Mesendoderm (in vitro differentiated cells): ENCODE data around the gene PRRC2A.
A peak's percentile ranks its signal among the peaks of the same experiment; 100 is the strongest.

Experiments used
- DNase-seq: peaks from one replicate; pipeline ENCODE4 v3.0.0; 2013
- H2AK5ac ChIP-seq: 2 replicates; pipeline ENCODE4 v1.6.1; 2013; ENCODE audit warnings: low read length, inconsistent platforms
- H2BK120ac ChIP-seq: 2 replicates; pipeline ENCODE4 v1.6.1; 2013; ENCODE audit warnings: low read depth, mild to moderate bottlenecking, low read length, moderate library complexity, mixed read lengths
- H2BK15ac ChIP-seq: replicated peaks from 2 replicates; pipeline ENCODE4 v1.6.1; 2013; ENCODE audit warnings: low read depth, mild to moderate bottlenecking, moderate library complexity
- H2BK5ac ChIP-seq: 2 replicates; pipeline ENCODE4 v1.6.1; 2013; ENCODE audit warnings: low read length, inconsistent platforms
- H3K18ac ChIP-seq: 2 replicates; pipeline ENCODE4 v1.6.1; 2013; ENCODE audit warnings: mild to moderate bottlenecking, low read length, mixed read lengths
- H3K23ac ChIP-seq: one replicate; pipeline ENCODE4 v1.6.1; 2013; ENCODE audit warnings: low read length
- H3K27ac ChIP-seq: 2 replicates; pipeline ENCODE4 v1.5.1; 2013; ENCODE audit warnings: low read depth, mild to moderate bottlenecking, inconsistent platforms, low read length, moderate library complexity
- H3K27me3 ChIP-seq: 2 replicates; pipeline ENCODE4 v1.6.1; 2013; ENCODE audit warnings: low read length, control low read depth, mild to moderate bottlenecking, inconsistent platforms; ENCODE audit not compliant: insufficient read depth, poor library complexity
- H3K36me3 ChIP-seq: 2 replicates; pipeline ENCODE4 v1.6.1; 2013; ENCODE audit warnings: low read length, inconsistent platforms; ENCODE audit not compliant: control insufficient read depth, insufficient read depth
- H3K4ac ChIP-seq: one replicate; pipeline ENCODE4 v1.6.1; 2013; ENCODE audit warnings: low read depth, mild to moderate bottlenecking, low read length, moderate library complexity
- H3K4me1 ChIP-seq: 2 replicates; pipeline ENCODE4 v1.6.1; 2013; ENCODE audit warnings: low read depth, low read length, inconsistent platforms; ENCODE audit not compliant: control insufficient read depth
- H3K4me2 ChIP-seq: 2 replicates; pipeline ENCODE4 v1.6.1; 2013; ENCODE audit warnings: low read length
- H3K4me3 ChIP-seq: 2 replicates; pipeline ENCODE4 v1.5.1; 2013; ENCODE audit warnings: mild to moderate bottlenecking, low read length
- H3K56ac ChIP-seq: one replicate; pipeline ENCODE4 v1.6.1; 2013; ENCODE audit warnings: low read length
- H3K79me1 ChIP-seq: 2 replicates; pipeline ENCODE4 v1.6.1; 2013; ENCODE audit warnings: low read length, inconsistent platforms
- H3K79me2 ChIP-seq: 2 replicates; pipeline ENCODE4 v1.6.1; 2013; ENCODE audit warnings: mild to moderate bottlenecking, low read length; ENCODE audit not compliant: control insufficient read depth, insufficient read depth
- H3K9ac ChIP-seq: 2 replicates; pipeline ENCODE4 v1.6.1; 2013; ENCODE audit warnings: low read length, inconsistent platforms
- H4K5ac ChIP-seq: one replicate; pipeline ENCODE4 v1.6.1; 2013; ENCODE audit warnings: low read length
- H4K8ac ChIP-seq: one replicate; pipeline ENCODE4 v1.6.1; 2013; ENCODE audit warnings: low read depth, mild to moderate bottlenecking, control low read depth, low read length, moderate library complexity
- WGBS: extraction: QIAGEN DNeasy Blood & Tissue Kit; methylation state at CpG from one replicate; pipeline ENCODE4 v1.1.7; 2013; ENCODE audit warnings: low lambda C conversion rate, missing lambda C conversion rate; ENCODE audit not compliant: insufficient coverage; ENCODE audit errors: extremely low coverage; 5-methylcytosine and 5-hydroxymethylcytosine counted together

The PRRC2A gene

GRCh38 chr6:31575335-31575901 lies 45.1 kb upstream of the PRRC2A start, which contains the start of gene TNF:
Gene TNF (plus strand): TSS chr6:31575565. CDS start chr6:31575742, 177 bp downstream.
- Histone ChIP-seq H4K8ac (no peak within 1 kb of the TSS), H3K4me1 (peaks cover 2% of the 10 kb centered on the region), H2AK5ac (no peak within 1 kb of the TSS), H3K36me3 (no peaks in the 10 kb centered on the region), H3K23ac (no peak within 1 kb of the TSS), H2BK15ac (no peak within 1 kb of the TSS), H3K4me3 (no peak within 1 kb of the TSS), H3K79me1 (no peaks in the 10 kb centered on the region), H4K5ac (no peak within 1 kb of the TSS), H2BK5ac (no peak within 1 kb of the TSS), H3K9ac (no peak within 1 kb of the TSS), H2BK120ac (no peak within 1 kb of the TSS), H3K4me2 (no peak within 1 kb of the TSS), H3K18ac (no peak within 1 kb of the TSS), H3K27me3 (no peaks in the 10 kb centered on the region), H3K4ac (no peak within 1 kb of the TSS), H3K79me2 (no peaks in the 10 kb centered on the region), H3K27ac (no peak within 1 kb of the TSS), H3K56ac (no peak within 1 kb of the TSS)
- DNase-seq: no peak
- WGBS: no CpG with 5 or more reads among the region's 19 CpGs

GRCh38 chr6:31575952-31576685 lies 44.4 kb upstream of the PRRC2A start:
- Histone ChIP-seq H3K79me2 (no peaks in the 10 kb centered on the region), H2BK120ac (no peak overlapping the region), H3K4me3 (no peak overlapping the region), H3K18ac (no peak overlapping the region), H2BK15ac (no peak overlapping the region), H3K56ac (no peak overlapping the region), H3K27ac (no peak overlapping the region), H3K4ac (no peak overlapping the region), H3K79me1 (no peaks in the 10 kb centered on the region), H2AK5ac (no peak overlapping the region), H3K23ac (no peak overlapping the region), H4K8ac (no peak overlapping the region), H3K9ac (no peak overlapping the region), H3K4me2 (no peak overlapping the region), H3K4me1 (peaks cover 2% of the 10 kb centered on the region), H3K36me3 (no peaks in the 10 kb centered on the region), H4K5ac (no peak overlapping the region), H3K27me3 (no peaks in the 10 kb centered on the region), H2BK5ac (no peak overlapping the region)
- DNase-seq: no peak
- 100% methylated on average over 2 of the region's 8 CpGs for WGBS

DNA sequence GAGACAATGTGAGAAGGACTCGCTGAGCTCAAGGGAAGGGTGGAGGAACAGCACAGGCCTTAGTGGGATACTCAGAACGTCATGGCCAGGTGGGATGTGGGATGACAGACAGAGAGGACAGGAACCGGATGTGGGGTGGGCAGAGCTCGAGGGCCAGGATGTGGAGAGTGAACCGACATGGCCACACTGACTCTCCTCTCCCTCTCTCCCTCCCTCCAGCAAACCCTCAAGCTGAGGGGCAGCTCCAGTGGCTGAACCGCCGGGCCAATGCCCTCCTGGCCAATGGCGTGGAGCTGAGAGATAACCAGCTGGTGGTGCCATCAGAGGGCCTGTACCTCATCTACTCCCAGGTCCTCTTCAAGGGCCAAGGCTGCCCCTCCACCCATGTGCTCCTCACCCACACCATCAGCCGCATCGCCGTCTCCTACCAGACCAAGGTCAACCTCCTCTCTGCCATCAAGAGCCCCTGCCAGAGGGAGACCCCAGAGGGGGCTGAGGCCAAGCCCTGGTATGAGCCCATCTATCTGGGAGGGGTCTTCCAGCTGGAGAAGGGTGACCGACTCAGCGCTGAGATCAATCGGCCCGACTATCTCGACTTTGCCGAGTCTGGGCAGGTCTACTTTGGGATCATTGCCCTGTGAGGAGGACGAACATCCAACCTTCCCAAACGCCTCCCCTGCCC lies 43.5 kb upstream of the PRRC2A start:
- Histone ChIP-seq H2AK5ac (peak overlapping the region; percentile 22), H3K23ac (no peak overlapping the region), H4K8ac (no peak overlapping the region), H2BK15ac (no peak overlapping the region), H3K27me3 (no peaks in the 10 kb centered on the region), H4K5ac (no peak overlapping the region), H3K36me3 (no peaks in the 10 kb centered on the region), H3K56ac (no peak overlapping the region), H3K27ac (no peak overlapping the region), H3K4me3 (no peak overlapping the region), H3K18ac (no peak overlapping the region), H3K9ac (no peak overlapping the region), H2BK120ac (no peak overlapping the region), H3K4me2 (no peak overlapping the region), H3K79me2 (no peaks in the 10 kb centered on the region), H3K4me1 (peaks cover 5% of the 10 kb centered on the region), H3K79me1 (no peaks in the 10 kb centered on the region), H3K4ac (no peak overlapping the region), H2BK5ac (no peak overlapping the region)
- no peak for DNase-seq
- no CpG with 5 or more reads among the region's 19 CpGs for WGBS

DNA sequence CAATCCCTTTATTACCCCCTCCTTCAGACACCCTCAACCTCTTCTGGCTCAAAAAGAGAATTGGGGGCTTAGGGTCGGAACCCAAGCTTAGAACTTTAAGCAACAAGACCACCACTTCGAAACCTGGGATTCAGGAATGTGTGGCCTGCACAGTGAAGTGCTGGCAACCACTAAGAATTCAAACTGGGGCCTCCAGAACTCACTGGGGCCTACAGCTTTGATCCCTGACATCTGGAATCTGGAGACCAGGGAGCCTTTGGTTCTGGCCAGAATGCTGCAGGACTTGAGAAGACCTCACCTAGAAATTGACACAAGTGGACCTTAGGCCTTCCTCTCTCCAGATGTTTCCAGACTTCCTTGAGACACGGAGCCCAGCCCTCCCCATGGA lies 42.9 kb upstream of the PRRC2A start:
- no CpG with 5 or more reads among the region's 3 CpGs for WGBS
- Histone ChIP-seq H3K79me2 (no peaks in the 10 kb centered on the region), H3K4me2 (no peak overlapping the region), H3K4ac (no peak overlapping the region), H3K56ac (no peak overlapping the region), H3K4me1 (peaks cover 5% of the 10 kb centered on the region), H3K36me3 (no peaks in the 10 kb centered on the region), H2BK5ac (no peak overlapping the region), H2AK5ac (no peak overlapping the region), H3K27me3 (no peaks in the 10 kb centered on the region), H2BK15ac (no peak overlapping the region), H3K18ac (no peak overlapping the region), H3K4me3 (no peak overlapping the region), H3K79me1 (no peaks in the 10 kb centered on the region), H3K27ac (no peak overlapping the region), H4K5ac (no peak overlapping the region), H4K8ac (no peak overlapping the region), H3K9ac (no peak overlapping the region), H3K23ac (no peak overlapping the region), H2BK120ac (no peak overlapping the region)
- DNase-seq: no peak

DNA sequence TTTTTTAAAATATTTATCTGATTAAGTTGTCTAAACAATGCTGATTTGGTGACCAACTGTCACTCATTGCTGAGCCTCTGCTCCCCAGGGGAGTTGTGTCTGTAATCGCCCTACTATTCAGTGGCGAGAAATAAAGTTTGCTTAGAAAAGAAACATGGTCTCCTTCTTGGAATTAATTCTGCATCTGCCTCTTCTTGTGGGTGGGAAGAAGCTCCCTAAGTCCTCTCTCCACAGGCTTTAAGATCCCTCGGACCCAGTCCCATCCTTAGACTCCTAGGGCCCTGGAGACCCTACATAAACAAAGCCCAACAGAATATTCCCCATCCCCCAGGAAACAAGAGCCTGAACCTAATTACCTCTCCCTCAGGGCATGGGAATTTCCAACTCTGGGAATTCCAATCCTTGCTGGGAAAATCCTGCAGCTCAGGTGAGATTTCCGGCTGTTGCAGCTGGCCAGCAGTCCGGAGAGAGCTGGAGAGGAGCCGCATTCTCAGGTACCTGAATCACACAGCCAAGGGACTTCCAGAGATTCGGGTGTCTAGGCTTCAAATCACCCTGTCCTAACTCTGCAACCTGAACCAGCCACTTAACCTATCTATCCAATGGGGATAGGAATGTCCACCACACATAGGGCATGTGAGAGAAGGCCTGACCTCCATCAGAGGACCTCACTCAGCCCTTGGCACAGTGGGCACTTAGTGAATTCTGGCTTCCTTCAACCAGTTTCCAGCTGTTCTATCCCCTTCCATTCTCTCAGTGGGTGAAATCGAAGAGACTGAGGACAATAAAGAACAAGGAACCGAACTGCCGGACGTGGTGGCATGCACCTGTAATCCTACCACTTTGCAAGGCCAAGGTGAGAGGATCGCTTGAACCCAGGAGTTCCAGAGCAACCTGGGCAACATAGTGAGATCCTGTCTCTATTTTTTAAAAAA lies 42.1 kb upstream of the PRRC2A start:
- peak overlapping the region; percentile 50 for H3K56ac ChIP-seq
- no peak overlapping the region for H3K4ac ChIP-seq
- WGBS: no CpG with 5 or more reads among the region's 12 CpGs
- no peak overlapping the region for H2AK5ac ChIP-seq
- H3K18ac ChIP-seq: no peak overlapping the region
- no peak overlapping the region for H3K4me3 ChIP-seq
- H3K27me3 ChIP-seq: no peaks in the 10 kb centered on the region
- peaks cover 5% of the 10 kb centered on the region for H3K4me1 ChIP-seq
- DNase-seq: peak; percentile 96
- H3K23ac ChIP-seq: no peak overlapping the region
- no peak overlapping the region for H3K4me2 ChIP-seq
- no peaks in the 10 kb centered on the region for H3K79me1 ChIP-seq
- H2BK15ac ChIP-seq: no peak overlapping the region
- H4K8ac ChIP-seq: no peak overlapping the region
- no peak overlapping the region for H3K9ac ChIP-seq
- no peak overlapping the region for H2BK120ac ChIP-seq
- H2BK5ac ChIP-seq: no peak overlapping the region
- peak overlapping the region; percentile 58 for H3K27ac ChIP-seq
- H3K36me3 ChIP-seq: no peaks in the 10 kb centered on the region
- H4K5ac ChIP-seq: no peak overlapping the region
- H3K79me2 ChIP-seq: no peaks in the 10 kb centered on the region
